ENCODE data around the gene SORBS1.
A peak's percentile ranks its signal among the peaks of the same experiment; 100 is the strongest.

Gene SORBS1

DNA sequence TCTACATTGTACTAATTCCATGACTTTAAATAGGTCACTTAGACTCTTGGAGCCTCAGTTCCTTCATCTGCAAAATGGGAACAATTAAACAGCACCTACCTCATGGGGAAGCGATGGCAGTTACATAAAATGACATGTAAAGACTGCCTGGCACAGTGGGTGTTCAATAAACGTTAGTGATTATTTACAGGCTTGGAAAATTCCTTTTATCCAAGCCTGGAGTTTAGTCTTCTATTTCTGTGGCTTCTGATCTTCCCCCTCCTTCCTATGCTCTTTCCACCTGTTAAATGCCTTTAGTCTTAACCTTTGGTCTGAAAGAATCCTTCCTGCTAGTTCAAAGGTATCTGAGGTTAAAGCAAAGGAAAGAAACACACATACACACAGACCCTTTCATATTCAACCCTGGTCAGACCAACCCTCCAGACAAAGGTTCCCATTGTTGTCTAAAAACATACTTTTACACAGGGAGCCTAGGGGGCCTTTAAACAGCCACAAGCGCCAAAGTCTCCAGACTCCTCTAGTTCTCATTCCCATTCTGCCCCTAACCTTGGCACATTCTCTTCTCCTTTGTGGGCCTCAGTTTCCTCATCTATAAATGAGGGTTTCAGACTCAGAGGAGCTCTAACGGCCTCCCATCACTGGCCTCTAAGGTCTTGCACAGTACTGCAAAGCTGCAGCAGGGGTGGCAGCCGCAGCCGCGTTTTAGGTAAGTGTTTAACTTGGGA lies 21.4 kb downstream of the SORBS1 start:
- DNase-seq: no peak

DNA sequence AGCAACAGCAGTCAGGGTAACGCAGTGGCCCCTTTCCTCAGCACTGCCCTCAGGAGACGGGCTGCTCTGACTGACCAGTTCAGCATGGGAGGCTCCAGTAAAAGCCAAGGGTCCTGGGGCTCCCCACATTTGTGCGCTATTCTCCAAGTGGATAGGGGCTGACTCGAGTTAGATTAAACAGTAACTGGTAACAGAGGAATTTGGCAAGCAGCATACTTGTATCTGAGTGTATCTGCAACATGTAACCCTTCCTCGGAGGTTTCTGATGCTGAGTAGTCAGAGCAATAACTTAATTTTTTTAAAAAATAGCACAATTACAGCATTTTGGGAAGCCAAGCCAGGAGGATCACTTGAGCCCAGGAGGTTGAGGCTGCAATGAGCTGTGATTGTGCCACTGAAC lies 22.8 kb downstream of the SORBS1 start:
- DNase-seq: no peak

GRCh38 chr10:95537542-95537927 lies 23.6 kb downstream of the SORBS1 start:
- DNase-seq: no peak

DNA sequence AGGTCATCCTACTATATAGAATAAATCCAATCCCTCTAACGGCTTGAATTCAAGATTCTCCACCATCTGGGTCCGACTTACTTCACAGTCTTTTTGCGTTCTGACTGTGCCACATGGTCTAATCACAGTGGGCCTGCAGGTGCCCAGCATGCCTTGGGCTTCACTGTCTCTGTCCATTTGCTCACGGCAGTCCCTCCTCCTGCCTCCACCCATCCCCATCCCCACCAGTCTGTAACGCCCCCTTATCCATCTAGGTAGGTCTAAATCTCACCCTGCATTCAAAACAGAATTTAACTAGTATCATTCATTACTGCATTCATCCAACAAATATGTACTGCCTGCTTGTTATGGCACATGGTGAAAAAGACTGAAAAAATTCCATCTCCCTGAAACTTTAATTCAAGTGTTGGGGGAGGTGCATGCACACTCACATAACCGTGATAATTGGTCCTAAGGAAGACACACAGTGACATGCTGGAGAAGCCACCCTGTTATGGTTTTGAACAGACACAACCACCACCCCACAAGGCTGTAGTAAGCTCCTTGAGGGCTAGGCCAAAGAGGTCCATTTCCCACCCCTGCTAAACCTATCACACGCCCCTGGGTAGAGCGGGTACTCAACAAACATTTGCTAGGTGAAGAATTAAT lies 24.2 kb downstream of the SORBS1 start:
- DNase-seq: peak; percentile 21

- peak; percentile 53 for DNase-seq
Observed at GRCh38 chr10:95536017-95536416, 25.2 kb downstream of the SORBS1 start.

DNA sequence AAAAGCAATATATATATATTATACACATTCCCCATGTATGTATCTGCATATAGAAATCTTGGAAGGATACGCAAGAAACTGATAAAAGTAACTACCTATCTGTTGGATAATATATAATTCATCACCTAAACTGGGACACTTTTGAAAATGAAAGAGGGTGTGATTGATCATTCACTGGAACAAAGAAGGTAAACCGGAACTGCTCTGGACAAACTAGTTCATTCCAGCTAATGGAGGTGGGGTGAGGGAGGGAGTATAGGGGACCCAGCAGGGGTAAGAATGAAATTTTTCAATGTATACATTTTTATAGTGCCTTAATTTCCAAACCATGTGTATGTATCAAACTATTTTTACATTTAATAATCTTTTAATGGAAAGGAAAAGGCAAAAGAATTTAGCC lies 25.6 kb downstream of the SORBS1 start:
- DNase-seq: no peak

DNA sequence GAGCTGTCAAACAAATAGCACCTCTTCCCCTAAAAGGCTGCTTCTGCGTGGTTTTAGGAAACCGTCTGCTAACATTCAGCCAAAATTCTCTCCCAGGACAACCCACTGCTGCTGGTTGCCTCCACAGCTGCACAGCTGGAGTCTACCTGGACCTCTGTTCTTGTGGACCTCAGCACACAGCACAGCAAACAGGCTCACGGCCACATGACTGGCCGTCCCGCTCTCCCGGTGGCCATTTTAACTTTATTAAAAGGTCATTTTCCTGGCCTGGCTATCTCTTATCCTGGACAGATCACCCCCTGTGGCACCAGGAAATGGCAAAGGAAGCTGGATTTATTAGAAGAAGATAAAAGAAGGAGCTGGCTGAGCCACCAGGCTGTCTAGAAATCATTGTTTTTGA lies 27.6 kb downstream of the SORBS1 start:
- DNase-seq: no peak

DNA sequence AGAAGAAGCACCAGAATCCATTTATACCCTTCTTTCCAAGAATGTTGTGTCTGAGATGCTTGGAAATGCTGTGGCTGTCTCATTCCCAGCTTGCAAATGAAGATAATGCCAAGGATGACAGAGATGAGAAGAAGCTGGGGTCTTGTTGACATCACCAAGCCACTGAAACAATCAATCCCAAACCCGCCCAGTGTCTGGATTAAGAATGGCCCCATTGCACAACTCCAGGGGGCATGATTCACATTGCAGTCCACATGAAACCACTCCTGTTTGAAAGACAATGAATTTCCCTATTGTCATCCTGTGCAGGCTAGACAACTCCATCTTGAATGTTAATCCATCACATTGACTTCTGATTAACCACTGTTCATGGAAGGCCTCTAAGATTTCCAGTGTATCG lies 28.6 kb downstream of the SORBS1 start:
- peak; percentile 4 for DNase-seq

- DNase-seq: no peak
Observed at GRCh38 chr10:95531994-95532399, 29.2 kb downstream of the SORBS1 start.

DNA sequence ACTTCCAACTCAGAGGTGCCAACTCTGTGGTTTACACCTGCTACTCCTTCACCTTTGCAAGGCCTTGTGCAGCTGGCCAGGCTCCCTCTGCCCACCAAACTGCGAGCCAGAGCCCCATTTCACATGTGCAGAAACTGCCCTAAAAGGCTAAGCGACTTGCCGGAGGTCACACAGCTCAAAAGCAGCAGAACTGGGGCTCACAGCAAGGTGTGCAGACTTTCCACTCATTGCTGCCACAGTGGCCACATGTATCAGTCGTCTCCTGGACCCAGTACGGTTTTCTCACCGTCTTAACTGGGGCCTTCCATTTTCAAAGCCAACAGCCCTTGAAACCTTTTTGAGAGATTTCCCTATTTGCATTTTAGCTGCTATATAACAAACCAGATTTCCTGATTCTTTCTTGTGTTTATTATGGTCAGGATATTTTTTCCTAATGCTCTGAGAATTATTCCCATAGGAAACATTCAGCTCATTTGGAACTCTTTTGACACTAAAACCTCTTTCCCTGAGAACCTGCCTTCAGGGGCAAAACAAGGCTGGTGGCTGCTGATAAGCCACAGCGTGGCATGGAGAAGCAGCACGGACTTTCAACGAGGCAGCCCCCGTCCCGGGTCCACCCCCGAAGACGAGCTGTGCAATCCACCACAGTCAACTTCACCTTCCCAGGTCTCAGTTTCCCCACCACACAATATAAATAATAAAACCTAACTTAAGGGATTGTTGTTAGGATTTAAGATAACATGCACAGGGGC lies 29.9 kb downstream of the SORBS1 start:
- no peak for DNase-seq

GRCh38 chr10:95530561-95530960 lies 30.6 kb downstream of the SORBS1 start:
- DNase-seq: no peak

DNA sequence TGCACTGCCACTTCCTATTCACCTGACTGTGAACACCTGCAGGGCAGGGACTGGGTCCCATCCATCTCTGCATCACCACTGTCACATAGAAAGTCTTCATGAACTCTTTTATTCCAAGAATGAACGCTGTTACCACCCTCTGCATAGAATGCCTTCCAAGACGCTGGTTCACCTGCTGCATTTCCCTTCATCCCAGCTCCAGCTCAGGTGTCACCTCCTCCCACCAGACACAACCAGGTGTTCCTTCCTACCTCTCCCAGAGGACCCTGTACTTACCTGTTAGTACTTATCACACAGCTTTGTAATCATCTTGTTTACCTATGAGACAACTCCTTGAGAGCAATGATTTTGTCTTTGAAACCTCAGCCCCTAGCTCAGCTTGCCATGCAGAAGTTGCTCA lies 31.1 kb downstream of the SORBS1 start:
- no peak for DNase-seq

GRCh38 chr10:95526044-95526443 lies 35.1 kb downstream of the SORBS1 start:
- no peak for DNase-seq

GRCh38 chr10:95525033-95525418 lies 36.1 kb downstream of the SORBS1 start:
- DNase-seq: no peak

- DNase-seq: no peak
Observed at GRCh38 chr10:95524358-95525032, 36.7 kb downstream of the SORBS1 start.

GRCh38 chr10:95522117-95522516 lies 39.1 kb downstream of the SORBS1 start:
- DNase-seq: no peak

- DNase-seq: no peak
Observed at GRCh38 chr10:95520617-95521016, 40.6 kb downstream of the SORBS1 start.

GRCh38 chr10:95518455-95519452 lies 42.4 kb downstream of the SORBS1 start:
- DNase-seq: no peak

- peak; percentile 64 for DNase-seq
Observed at GRCh38 chr10:95517536-95518454, 43.4 kb downstream of the SORBS1 start.

GRCh38 chr10:95516774-95517373 lies 44.3 kb downstream of the SORBS1 start:
- no peak for DNase-seq
